ENCODE results near the gene KCNQ5.

DNA sequence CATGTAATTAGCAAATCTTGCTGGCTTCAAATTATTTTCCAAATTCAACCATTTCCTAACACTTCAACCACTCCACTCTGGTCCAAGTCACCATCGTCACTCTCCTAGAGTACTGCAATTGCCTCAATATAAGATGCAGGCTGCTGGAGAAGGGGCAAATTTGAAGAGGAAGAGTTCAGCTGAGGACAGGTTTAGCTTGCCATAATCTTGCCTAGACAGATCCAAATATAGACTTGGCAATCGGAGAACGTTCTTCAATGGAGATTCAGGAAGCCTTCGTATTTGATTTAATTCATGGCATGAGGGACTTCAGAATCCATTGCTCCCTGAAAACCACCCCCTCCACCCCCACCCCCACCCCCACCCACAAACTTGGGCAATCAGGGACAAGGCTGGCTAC is 618.9 kb downstream of the KCNQ5 start:
- TF ChIP-seq POLR2AphosphoS5 (IDR thresholded peaks at IDR 0.05; ENCODE audit: low read depth, low read length) = no peak
- TF ChIP-seq, protein P1, sequence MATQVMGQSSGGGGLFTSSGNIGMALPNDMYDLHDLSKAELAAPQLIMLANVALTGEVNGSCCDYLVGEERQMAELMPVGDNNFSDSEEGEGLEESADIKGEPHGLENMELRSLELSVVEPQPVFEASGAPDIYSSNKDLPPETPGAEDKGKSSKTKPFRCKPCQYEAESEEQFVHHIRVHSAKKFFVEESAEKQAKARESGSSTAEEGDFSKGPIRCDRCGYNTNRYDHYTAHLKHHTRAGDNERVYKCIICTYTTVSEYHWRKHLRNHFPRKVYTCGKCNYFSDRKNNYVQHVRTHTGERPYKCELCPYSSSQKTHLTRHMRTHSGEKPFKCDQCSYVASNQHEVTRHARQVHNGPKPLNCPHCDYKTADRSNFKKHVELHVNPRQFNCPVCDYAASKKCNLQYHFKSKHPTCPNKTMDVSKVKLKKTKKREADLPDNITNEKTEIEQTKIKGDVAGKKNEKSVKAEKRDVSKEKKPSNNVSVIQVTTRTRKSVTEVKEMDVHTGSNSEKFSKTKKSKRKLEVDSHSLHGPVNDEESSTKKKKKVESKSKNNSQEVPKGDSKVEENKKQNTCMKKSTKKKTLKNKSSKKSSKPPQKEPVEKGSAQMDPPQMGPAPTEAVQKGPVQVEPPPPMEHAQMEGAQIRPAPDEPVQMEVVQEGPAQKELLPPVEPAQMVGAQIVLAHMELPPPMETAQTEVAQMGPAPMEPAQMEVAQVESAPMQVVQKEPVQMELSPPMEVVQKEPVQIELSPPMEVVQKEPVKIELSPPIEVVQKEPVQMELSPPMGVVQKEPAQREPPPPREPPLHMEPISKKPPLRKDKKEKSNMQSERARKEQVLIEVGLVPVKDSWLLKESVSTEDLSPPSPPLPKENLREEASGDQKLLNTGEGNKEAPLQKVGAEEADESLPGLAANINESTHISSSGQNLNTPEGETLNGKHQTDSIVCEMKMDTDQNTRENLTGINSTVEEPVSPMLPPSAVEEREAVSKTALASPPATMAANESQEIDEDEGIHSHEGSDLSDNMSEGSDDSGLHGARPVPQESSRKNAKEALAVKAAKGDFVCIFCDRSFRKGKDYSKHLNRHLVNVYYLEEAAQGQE (IDR thresholded peaks at IDR 0.05; ENCODE audit: insufficient read depth in 1 of 2, low read depth in 2 of 2, low read length in 1 of 2) = no peak
- TF ChIP-seq CTCF (IDR thresholded peaks at IDR 0.05) = no peak
- no peak for TF ChIP-seq TCF7L2 (IDR thresholded peaks at IDR 0.05; ENCODE audit: low read depth, low read length)
- TF ChIP-seq SIN3A (IDR thresholded peaks at IDR 0.05; ENCODE audit: borderline replicate concordance, insufficient read depth, low read depth, low read length) = no peak

Measured in Panc1 (cell line).